ENCODE results near the gene GRIK3.

GRIK3 gene

DNA sequence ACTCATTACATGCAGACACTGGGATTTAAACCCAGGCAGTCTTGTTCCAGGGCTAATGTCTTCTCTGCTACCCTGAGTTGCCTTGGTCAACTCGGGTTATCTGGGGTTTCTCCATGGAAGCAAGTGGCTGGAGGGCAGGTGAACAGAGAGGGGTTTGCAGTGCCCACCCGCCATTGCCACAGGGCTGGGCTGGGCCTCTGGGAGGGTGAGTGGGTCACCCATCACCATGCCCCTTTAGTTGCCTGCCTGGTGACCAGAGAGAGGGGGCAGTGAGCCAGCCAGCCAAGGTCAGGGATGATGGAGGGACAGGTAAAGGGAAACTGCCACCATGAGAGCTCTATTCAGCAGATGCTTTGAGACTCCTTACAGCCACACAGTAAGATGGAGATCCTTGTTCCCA, 53.2 kb downstream of the GRIK3 start:
- DNase-seq (ENCODE audit: low read depth in 2 of 2): no peak

DNA sequence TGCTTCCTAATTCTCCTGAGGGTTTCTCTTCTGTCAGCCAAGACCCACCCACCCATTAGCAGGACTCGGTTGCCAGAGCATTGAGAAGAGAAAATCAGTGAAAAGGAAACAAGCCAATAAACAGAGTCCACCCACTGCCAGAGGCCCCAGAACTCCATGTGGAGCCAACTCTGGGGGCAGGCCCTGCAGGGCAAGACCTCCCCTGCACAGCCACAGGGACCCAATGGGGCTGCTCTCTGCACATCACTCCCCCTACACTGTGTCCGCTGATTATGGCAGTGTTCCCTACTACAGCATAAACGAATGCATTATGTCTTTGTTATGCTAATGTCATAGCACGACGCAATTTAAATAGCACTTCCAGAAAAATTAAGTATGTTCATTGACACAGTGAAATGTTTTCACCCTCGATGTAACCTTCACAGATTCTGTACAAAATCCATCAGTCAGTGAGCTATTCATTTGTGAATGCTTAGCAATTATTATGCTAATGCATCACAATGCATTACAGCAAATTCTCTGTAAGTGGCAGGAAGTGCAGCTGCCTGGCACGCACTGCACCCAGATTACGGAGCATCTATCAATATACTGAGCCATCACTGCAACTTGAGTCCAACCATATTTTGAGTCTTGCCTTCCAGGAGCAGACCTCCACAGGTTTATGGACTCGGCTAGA, 56.4 kb downstream of the GRIK3 start:
- no peak for DNase-seq (ENCODE audit: low read depth in 2 of 2)

GRCh38 chr1:36975642-36976041, 58.7 kb downstream of the GRIK3 start:
- DNase-seq (ENCODE audit: low read depth in 2 of 2): no peak

GRCh38 chr1:36973056-36973455, 61.3 kb downstream of the GRIK3 start:
- DNase-seq (ENCODE audit: low read depth in 2 of 2): no peak

GRCh38 chr1:36971852-36972618, 62.3 kb downstream of the GRIK3 start:
- no peak for DNase-seq (ENCODE audit: low read depth in 2 of 2)

GRCh38 chr1:36968730-36969129, 65.6 kb downstream of the GRIK3 start:
- DNase-seq (ENCODE audit: low read depth in 2 of 2): no peak

DNA sequence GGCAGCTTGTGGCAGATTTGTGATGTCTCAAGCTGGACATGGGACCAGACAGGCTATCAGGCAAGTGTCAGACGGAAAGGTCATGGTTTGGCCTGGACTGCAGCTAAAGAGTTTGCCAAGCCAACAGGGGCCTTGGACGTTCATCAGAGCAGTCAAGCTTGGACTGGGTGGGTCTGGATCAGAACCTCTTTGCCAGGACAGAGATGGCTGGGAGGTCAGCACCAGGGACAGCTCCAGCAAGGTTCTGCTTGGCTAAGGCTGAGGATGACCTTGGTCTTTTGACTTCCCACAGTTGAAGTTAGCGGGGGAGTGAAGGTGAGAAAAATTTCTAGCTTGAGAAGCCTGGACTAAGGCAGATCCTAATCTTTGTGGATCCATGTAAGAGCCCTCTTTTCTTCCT, 68.1 kb downstream of the GRIK3 start:
- DNase-seq (ENCODE audit: low read depth in 2 of 2): no peak

DNA sequence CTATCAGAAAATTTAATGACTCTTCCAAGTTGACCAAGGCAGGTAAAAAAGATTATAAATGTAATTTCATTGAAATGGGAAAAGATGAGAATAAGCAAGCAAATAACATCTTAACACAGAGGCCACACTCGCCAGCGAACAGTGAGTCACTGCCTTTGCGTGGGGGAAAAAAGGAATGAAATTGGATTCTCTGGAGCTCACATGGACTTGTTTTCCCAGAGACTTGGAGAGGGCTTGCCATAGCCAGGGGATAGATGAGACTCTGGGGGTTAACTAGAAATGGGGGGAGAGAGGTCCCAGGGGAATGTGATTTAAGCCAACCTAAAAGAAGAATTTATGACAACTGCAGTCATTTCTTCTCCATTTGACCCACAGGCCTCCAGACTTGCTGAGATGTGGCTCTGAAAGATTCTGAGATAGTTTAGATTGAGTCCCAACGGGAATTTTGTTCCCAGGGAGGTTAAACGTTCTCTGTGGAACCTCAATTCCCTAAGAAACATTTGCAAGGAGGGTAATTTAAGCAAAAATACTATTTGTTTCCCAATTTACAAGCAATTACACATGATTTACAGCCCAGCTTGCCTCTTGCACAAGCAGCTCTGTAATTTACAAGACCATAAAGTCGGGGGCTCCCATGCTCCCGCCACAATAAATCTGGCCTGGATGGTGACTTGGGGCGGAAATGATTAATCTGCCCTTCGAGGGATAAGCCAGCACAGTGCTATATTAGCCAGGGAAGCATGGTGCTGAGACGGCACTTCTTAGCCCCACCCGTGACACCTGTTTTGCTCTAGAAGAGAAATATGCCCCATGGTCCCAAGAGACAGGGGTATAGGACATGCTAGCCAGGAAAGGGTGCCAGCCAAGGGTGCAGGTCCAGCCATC, 68.8 kb downstream of the GRIK3 start:
- no peak for DNase-seq (ENCODE audit: low read depth in 2 of 2)

DNA sequence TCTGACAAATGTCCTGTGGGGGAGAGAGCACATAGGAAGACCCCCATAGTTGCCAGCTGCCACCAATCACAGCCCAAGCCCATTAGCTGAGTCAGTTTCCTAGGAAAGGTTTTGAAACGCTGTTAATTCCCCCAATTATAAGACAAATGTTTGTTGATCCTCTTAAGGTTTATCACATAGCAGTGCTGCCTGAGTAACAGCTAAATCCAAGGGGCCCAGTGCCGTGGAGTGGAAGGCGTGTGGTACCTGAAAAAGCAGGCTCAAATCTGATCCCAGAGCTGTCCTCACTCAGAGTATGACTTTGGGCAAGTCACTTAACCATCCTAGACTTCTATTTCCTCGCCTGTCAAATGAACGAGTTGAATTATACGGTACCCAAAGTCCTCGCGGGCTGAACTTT, 69.5 kb downstream of the GRIK3 start:
- DNase-seq (ENCODE audit: low read depth in 2 of 2): no peak

- no peak for DNase-seq (ENCODE audit: low read depth in 2 of 2)
Observed at GRCh38 chr1:36963006-36963405, 71.3 kb downstream of the GRIK3 start.

DNA sequence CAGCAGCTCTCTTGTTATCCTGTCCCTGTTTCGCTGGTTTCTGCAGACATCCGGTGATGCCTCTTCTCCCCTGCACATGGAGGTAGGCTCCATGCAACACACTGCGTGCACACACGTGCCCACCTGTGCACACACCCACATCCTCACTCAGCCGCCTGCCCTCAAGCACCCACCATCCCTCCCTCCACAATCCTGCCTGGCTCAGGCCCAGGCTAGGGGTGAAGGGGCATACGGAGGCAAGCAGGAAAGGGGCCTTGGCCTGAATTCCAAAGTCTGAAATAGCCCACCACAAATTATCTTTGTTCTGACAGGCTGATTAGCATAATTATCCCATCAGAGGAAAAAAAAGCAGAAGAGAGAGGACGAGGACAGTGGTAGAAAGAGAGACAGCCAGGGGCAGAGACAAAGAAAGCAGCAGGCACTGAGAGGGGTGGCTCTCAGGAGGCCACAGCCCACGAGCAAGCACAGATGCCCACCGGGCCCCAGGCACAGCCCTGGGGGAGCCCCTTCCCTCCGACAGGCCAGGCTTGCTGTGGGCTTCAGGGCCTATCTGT, 73.2 kb downstream of the GRIK3 start:
- DNase-seq (ENCODE audit: low read depth in 2 of 2): no peak

- DNase-seq (ENCODE audit: low read depth in 2 of 2): no peak
Observed at GRCh38 chr1:36956570-36956969, 77.7 kb downstream of the GRIK3 start.

- DNase-seq (ENCODE audit: low read depth in 2 of 2): no peak
Observed at GRCh38 chr1:36955016-36955415, 79.3 kb downstream of the GRIK3 start.

DNA sequence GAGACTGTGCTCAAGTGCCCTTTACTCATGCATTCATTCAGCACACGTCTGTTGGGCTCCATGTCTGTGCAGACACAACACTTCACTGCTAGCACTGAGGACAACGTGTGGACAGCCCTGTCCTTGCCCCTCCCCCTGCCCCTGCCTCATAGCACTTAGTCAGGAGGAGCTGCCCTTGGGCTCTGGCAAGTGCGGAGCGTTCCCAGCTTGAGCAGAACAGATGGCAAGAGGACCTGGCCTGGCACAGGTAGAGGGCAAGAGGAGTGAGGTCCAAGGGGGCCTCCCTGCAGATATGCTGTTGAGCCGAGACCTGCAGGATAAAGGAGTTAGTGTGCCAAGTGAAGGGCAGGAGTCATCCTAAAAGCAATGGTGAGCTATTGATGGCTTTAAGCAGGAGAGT, 81.3 kb downstream of the GRIK3 start:
- DNase-seq (ENCODE audit: low read depth in 2 of 2): no peak

GRCh38 chr1:36951761-36952160, 82.6 kb downstream of the GRIK3 start:
- no peak for DNase-seq (ENCODE audit: low read depth in 2 of 2)

DNA sequence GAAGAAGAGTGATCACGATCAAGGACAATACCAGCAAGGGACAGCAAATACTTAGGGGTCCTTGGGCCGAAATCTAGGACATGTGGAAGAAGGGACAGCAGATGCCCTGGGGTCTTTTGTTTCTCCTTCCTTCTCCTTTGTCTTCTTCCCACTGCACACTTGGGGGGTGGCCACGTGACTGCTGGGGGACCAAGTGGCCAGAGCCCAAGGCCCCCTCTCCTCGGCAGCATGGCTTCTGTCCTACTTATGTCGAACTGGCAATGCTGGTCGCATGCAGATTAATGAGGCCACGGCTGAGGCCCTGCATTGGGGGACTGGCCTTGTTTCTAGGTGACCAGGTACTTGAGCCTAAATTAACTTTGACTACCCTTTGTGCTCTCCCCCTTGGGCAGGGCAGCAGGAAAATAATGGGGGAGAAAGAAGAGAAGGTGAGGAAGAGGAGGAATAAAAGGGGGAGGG, 83.0 kb downstream of the GRIK3 start:
- no peak for DNase-seq (ENCODE audit: low read depth in 2 of 2)

- no peak for DNase-seq (ENCODE audit: low read depth in 2 of 2)
Observed at GRCh38 chr1:36950604-36951291, 83.6 kb downstream of the GRIK3 start.

GRCh38 chr1:36948606-36949005, 85.7 kb downstream of the GRIK3 start:
- DNase-seq (ENCODE audit: low read depth in 2 of 2): no peak

DNA sequence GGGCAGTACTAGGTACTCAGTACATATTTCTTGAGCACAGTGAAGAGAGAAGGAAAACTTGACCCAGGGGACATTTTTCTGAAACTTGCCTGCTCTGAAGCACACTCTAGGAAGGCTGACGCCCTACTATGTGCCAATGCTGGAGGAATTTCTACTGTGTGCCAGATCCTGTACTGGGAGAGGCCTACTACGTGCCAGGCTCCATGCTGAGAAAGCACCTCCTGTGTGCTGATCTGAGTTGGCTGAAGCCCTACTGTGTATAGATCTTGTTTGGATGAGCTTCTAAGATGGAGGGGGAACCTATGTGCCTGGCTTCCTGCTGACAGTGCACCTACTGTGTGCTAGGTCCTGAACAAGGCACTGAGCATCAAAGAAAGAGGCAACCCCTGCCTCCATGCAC, 86.2 kb downstream of the GRIK3 start:
- no peak for DNase-seq (ENCODE audit: low read depth in 2 of 2)

DNA sequence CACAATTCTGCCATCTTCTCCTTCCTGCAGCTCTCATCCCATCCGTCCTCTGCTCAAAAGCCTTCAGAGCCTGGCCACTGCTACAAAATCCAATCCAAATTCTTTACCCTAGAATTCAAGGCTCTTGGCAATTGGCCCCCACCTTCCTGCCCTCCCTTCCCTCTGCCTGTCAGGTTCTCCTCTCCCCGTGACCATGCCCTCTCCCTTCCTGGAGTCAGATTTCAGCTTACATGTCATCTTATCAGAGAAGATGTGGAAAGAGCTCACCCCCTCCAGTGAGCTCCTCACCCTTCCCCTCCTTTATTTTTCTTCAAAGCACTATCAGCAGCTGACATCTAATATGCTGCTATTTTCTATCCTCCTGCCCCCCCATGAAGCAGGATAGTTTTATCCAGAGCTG, 86.9 kb downstream of the GRIK3 start:
- DNase-seq (ENCODE audit: low read depth in 2 of 2): no peak

- no peak for DNase-seq (ENCODE audit: low read depth in 2 of 2)
Observed at GRCh38 chr1:36944883-36945282, 89.4 kb downstream of the GRIK3 start.

GRCh38 chr1:36942148-36942547, 92.2 kb downstream of the GRIK3 start:
- no peak for DNase-seq (ENCODE audit: low read depth in 2 of 2)
